ENCODE data around the gene GAB2.

GAB2 gene

DNA sequence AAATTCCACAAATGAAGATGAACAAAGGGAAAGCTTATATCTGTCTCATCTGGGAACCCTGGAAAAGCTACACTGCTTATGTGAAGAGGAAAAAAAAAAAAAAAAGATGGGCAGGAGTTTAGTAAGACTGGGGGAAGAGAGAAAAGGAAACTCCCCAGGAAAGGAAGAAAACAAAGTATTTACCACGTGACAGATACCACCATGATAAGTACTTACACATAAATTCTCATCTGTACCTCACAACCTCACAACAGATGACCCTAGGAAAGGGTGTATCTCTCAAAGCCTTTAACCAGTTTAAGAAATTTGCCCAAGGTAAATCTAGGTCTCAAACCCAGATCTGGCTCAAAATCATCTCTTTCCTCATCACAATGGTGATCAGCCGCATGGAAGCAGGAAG lies 77.1 kb downstream of the GAB2 start (continued):
- TF ChIP-seq, protein P1, sequence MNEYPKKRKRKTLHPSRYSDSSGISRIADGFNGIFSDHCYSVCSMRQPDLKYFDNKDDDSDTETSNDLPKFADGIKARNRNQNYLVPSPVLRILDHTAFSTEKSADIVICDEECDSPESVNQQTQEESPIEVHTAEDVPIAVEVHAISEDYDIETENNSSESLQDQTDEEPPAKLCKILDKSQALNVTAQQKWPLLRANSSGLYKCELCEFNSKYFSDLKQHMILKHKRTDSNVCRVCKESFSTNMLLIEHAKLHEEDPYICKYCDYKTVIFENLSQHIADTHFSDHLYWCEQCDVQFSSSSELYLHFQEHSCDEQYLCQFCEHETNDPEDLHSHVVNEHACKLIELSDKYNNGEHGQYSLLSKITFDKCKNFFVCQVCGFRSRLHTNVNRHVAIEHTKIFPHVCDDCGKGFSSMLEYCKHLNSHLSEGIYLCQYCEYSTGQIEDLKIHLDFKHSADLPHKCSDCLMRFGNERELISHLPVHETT (tag by site-specific recombination; IDR thresholded peaks at IDR 0.05), result no peak
- TF ChIP-seq, protein P2, sequence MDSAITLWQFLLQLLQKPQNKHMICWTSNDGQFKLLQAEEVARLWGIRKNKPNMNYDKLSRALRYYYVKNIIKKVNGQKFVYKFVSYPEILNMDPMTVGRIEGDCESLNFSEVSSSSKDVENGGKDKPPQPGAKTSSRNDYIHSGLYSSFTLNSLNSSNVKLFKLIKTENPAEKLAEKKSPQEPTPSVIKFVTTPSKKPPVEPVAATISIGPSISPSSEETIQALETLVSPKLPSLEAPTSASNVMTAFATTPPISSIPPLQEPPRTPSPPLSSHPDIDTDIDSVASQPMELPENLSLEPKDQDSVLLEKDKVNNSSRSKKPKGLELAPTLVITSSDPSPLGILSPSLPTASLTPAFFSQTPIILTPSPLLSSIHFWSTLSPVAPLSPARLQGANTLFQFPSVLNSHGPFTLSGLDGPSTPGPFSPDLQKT (IDR thresholded peaks at IDR 0.05; ENCODE audit: borderline replicate concordance, low read depth, low read length), result no peak
- TF ChIP-seq ZNF837 (tag by site-specific recombination; IDR thresholded peaks at IDR 0.05), result no peak

DNA sequence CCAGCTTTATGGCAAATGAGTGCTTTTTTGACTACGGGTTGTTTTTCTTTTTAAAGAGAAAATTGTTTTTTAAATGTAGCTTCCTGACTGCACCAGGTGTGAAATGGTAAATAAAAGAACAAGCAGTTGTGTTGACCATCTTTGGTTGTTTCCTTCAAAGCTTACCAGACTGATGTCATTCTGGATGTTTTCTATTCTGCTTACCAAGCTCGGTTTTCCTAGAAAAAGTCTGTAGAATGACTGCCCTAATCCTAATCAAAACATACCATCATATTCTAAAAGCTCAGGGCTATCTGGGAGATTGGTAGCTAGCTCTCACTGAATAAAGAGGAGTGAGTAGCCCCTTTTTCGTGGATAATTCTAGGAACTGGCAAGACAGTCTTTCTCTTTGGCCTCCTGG lies 77.7 kb downstream of the GAB2 start:
- Histone ChIP-seq H3K4me3 (ENCODE audit: low read depth, low read length) (no peak overlapping the region), H3K36me3 (ENCODE audit: control insufficient read depth in 2 of 2, insufficient read depth in 1 of 2, low read length in 2 of 2) (no peaks in the 10 kb centered on the region), H3K4me1 (ENCODE audit: control insufficient read depth, insufficient read depth, low read length) (no peaks in the 10 kb centered on the region), H3K9me3 (ENCODE audit: control insufficient read depth, insufficient read depth, low read depth, low read length) (no peaks in the 10 kb centered on the region), H3K27ac (ENCODE audit: extremely low read depth, low read depth, low read length) (no peak overlapping the region)
- POLR2A ChIA-PET, result no interaction called here
- CTCF ChIA-PET, result no interaction called here
- TF ChIP-seq ZNF621 (tag by site-specific recombination; IDR thresholded peaks at IDR 0.05), result no peak
- TF ChIP-seq ZNF175 (tag by site-specific recombination; IDR thresholded peaks at IDR 0.05), result no peak
- TF ChIP-seq MZF1 (tag by site-specific recombination; IDR thresholded peaks at IDR 0.05; ENCODE audit: borderline replicate concordance), result no peak
- no peak for TF ChIP-seq ZNF76 (tag by site-specific recombination; IDR thresholded peaks at IDR 0.05; ENCODE audit: borderline replicate concordance, low read depth)
- no peak for TF ChIP-seq ZNF529 (tag by site-specific recombination; IDR thresholded peaks at IDR 0.05; ENCODE audit: insufficient replicate concordance)
- TF ChIP-seq ZNF777 (tag by site-specific recombination; IDR thresholded peaks at IDR 0.05; ENCODE audit: borderline replicate concordance), result no peak

DNA sequence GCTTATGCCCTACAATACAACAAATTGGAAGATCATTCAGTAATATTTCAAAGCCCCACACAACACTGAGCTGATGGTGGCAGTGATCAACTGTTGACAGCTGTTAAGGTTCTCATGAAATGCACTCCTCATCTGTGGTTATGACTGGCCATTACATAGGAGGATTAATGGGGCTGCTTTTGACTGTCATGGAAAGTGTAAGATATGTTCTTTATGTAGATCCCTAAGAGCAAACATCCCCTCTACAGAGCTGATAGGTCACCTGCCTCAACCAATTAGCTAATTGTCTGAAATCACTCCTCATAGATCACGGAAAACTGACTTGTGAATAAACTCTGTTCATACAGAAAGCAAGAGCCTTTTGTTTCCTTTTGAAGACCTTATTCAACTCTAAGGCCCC lies 78.1 kb downstream of the GAB2 start:
- Histone ChIP-seq H3K27ac (ENCODE audit: extremely low read depth, low read depth, low read length) (no peak overlapping the region), H3K4me1 (ENCODE audit: control insufficient read depth, insufficient read depth, low read length) (no peaks in the 10 kb centered on the region), H3K9me3 (ENCODE audit: control insufficient read depth, insufficient read depth, low read depth, low read length) (no peaks in the 10 kb centered on the region), H3K36me3 (ENCODE audit: control insufficient read depth in 2 of 2, insufficient read depth in 1 of 2, low read length in 2 of 2) (no peaks in the 10 kb centered on the region), H3K4me3 (ENCODE audit: low read depth, low read length) (no peak overlapping the region)
- TF ChIP-seq ZNF391 (tag by site-specific recombination; IDR thresholded peaks at IDR 0.05; ENCODE audit: borderline replicate concordance, low read depth), result no peak
- no peak for TF ChIP-seq ZNF426 (tag by site-specific recombination; IDR thresholded peaks at IDR 0.05)
- no peak for TF ChIP-seq KLF1 (tag by site-specific recombination; IDR thresholded peaks at IDR 0.05)
- no peak for TF ChIP-seq ZNF768 (tag by site-specific recombination; IDR thresholded peaks at IDR 0.05)
- no peak for TF ChIP-seq ZNF214 (tag by site-specific recombination; IDR thresholded peaks at IDR 0.05; ENCODE audit: borderline replicate concordance)
- ChIA-PET CTCF (no interaction called here), POLR2A (no interaction called here)

DNA sequence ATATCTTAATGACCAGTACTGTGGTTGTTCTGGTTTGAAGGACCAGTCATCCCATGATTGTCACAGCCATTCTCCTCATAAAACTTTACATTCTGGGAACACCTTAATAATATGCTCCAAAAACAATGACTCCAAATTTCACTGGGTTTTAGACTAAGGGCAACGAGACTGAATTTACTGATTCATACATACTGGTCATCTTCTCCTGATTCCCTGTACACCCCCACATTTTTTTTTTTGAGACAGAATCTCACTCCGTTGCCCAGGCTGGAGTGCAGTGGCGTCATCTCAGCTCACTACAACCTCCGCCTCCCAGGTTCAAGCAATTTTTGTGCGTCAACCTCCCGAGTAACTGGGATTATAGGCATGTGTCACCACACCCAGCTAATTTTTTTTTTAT lies 78.9 kb downstream of the GAB2 start:
- POLR2A ChIA-PET, result no interaction called here
- H3K4me3 ChIP-seq (ENCODE audit: low read depth, low read length), result no peak overlapping the region
- no peaks in the 10 kb centered on the region for H3K36me3 ChIP-seq (ENCODE audit: control insufficient read depth in 2 of 2, insufficient read depth in 1 of 2, low read length in 2 of 2)
- H3K4me1 ChIP-seq (ENCODE audit: control insufficient read depth, insufficient read depth, low read length), result no peaks in the 10 kb centered on the region
- H3K27ac ChIP-seq (ENCODE audit: extremely low read depth, low read depth, low read length), result no peak overlapping the region
- H3K9me3 ChIP-seq (ENCODE audit: control insufficient read depth, insufficient read depth, low read depth, low read length), result no peaks in the 10 kb centered on the region
- CTCF ChIA-PET, result interaction anchor here (0.6 kb wide), 1 partner anchor 76 kb away, joined by 4 read pairs; no protein-coding TSS in a partner anchor
- no peak for TF ChIP-seq ZNF292 (tag by site-specific recombination; IDR thresholded peaks at IDR 0.05; ENCODE audit: borderline replicate concordance, low read depth)
- no peak for TF ChIP-seq ZNF530 (tag by site-specific recombination; IDR thresholded peaks at IDR 0.05; ENCODE audit: low read depth)
- no peak for TF ChIP-seq ZNF48 (tag by site-specific recombination; IDR thresholded peaks at IDR 0.05)
- no peak for TF ChIP-seq ZNF426 (tag by site-specific recombination; IDR thresholded peaks at IDR 0.05)
- TF ChIP-seq, protein P2 (IDR thresholded peaks at IDR 0.05; ENCODE audit: borderline replicate concordance, low read depth, low read length), result no peak
- no peak for TF ChIP-seq ZNF239 (tag by site-specific recombination; IDR thresholded peaks at IDR 0.05)
- no peak for TF ChIP-seq ZNF16 (tag by site-specific recombination; IDR thresholded peaks at IDR 0.05; ENCODE audit: low read depth)
- TF ChIP-seq, protein P3, sequence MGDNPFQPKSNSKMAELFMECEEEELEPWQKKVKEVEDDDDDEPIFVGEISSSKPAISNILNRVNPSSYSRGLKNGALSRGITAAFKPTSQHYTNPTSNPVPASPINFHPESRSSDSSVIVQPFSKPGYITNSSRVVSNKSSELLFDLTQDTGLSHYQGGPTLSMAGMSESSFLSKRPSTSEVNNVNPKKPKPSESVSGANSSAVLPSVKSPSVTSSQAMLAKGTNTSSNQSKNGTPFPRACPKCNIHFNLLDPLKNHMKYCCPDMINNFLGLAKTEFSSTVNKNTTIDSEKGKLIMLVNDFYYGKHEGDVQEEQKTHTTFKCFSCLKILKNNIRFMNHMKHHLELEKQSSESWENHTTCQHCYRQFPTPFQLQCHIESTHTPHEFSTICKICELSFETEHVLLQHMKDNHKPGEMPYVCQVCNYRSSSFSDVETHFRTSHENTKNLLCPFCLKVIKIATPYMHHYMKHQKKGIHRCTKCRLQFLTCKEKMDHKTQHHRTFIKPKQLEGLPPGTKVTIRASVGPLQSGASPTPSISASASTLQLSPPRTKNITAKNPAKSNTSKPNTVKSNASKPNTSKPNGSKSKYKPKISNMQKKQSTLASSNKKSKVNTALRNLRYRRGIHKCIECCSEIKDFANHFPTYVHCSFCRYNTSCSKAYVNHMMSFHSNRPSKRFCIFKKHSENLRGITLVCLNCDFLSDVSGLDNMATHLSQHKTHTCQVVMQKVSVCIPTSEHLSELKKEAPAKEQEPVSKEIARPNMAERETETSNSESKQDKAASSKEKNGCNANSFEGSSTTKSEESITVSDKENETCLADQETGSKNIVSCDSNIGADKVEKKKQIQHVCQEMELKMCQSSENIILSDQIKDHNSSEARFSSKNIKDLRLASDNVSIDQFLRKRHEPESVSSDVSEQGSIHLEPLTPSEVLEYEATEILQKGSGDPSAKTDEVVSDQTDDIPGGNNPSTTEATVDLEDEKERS (tag by site-specific recombination; IDR thresholded peaks at IDR 0.05), result no peak
- no peak for TF ChIP-seq OSR2 (tag by site-specific recombination; IDR thresholded peaks at IDR 0.05)
- no peak for TF ChIP-seq ZNF404 (tag by site-specific recombination; IDR thresholded peaks at IDR 0.05)
- no peak for TF ChIP-seq KLF8 (tag by site-specific recombination; IDR thresholded peaks at IDR 0.05)
